ENCODE measurements around the gene CLEC20A.

CLEC20A gene

GRCh38 chr1:178540646-178541045, 43.9 kb upstream of the CLEC20A start:
- peak; percentile 86 for DNase-seq (ENCODE audit: low read depth)
- H3K4me3 ChIP-seq (ENCODE audit: low read length): no peak overlapping the region
- TF ChIP-seq CTCF (conservative IDR thresholded peaks at IDR 0.05; ENCODE audit: low read length): no peak

GRCh38 chr1:178540204-178540603, 43.4 kb upstream of the CLEC20A start:
- no peak for DNase-seq (ENCODE audit: low read depth)
- no peak for TF ChIP-seq CTCF (conservative IDR thresholded peaks at IDR 0.05; ENCODE audit: low read length)
- no peak overlapping the region for H3K4me3 ChIP-seq (ENCODE audit: low read length)

GRCh38 chr1:178539291-178539690, 42.5 kb upstream of the CLEC20A start:
- TF ChIP-seq CTCF (conservative IDR thresholded peaks at IDR 0.05; ENCODE audit: low read length): no peak
- DNase-seq (ENCODE audit: low read depth): no peak

GRCh38 chr1:178538192-178538916, 41.6 kb upstream of the CLEC20A start:
- DNase-seq (ENCODE audit: low read depth): peak; percentile 75
- TF ChIP-seq CTCF (conservative IDR thresholded peaks at IDR 0.05; ENCODE audit: low read length): no peak

More at GRCh38 chr1:178539291-178539690, 42.5 kb upstream of the CLEC20A start:
- H3K4me3 ChIP-seq (ENCODE audit: low read length): no peak overlapping the region

GRCh38 chr1:178537382-178538090, 40.8 kb upstream of the CLEC20A start:
- H3K4me3 ChIP-seq (ENCODE audit: low read length): peak overlapping the region; percentile 38
- no peak for DNase-seq (ENCODE audit: low read depth)
- TF ChIP-seq CTCF (conservative IDR thresholded peaks at IDR 0.05; ENCODE audit: low read length): no peak

More at GRCh38 chr1:178538192-178538916, 41.6 kb upstream of the CLEC20A start:
- no peak overlapping the region for H3K4me3 ChIP-seq (ENCODE audit: low read length)

GRCh38 chr1:178536844-178537371, 40.1 kb upstream of the CLEC20A start:
- DNase-seq (ENCODE audit: low read depth): peak; percentile 99
- H3K4me3 ChIP-seq (ENCODE audit: low read length): peak overlapping the region; percentile 38
- no peak for TF ChIP-seq CTCF (conservative IDR thresholded peaks at IDR 0.05; ENCODE audit: low read length)
